ENCODE data around the gene GJA9.

The GJA9 gene

GRCh38 chr1:38888423-38889333 is 7.3 kb upstream of the GJA9 start:
- peaks cover 0 to 22% (median 17%) of the 10 kb centered on the region in 5 donors for H3K4me1 ChIP-seq (ENCODE audit: control insufficient read depth in 5 of 5, insufficient read depth in 5 of 5, low read length in 5 of 5)
- H3K4me3 ChIP-seq (ENCODE audit: low read depth in 1 of 5, low read length in 5 of 5) = no peak overlapping the region
- peak overlapping the region in 1 of 5 donors; percentile 46 for H3K9ac ChIP-seq (ENCODE audit: low read length in 5 of 5)
- no peaks in the 10 kb centered on the region for H3K9me3 ChIP-seq (ENCODE audit: control insufficient read depth in 5 of 5, low read length in 5 of 5)
- no peaks in the 10 kb centered on the region for H3K27me3 ChIP-seq (ENCODE audit: control insufficient read depth in 5 of 5, insufficient read depth in 4 of 5, low read length in 5 of 5)
- peak overlapping the region; percentile 35 for H3K27ac ChIP-seq (ENCODE audit: low read depth, low read length)
- peaks cover 0 to 3% (median 0%) of the 10 kb centered on the region in 5 donors for H3K36me3 ChIP-seq (ENCODE audit: control insufficient read depth in 5 of 5, insufficient read depth in 5 of 5, low read length in 5 of 5)

GRCh38 chr1:38885092-38885491 is 3.7 kb upstream of the GJA9 start:
- Histone ChIP-seq H3K27ac (ENCODE audit: low read depth, low read length) (no peak overlapping the region), H3K27me3 (ENCODE audit: control insufficient read depth in 5 of 5, insufficient read depth in 4 of 5, low read length in 5 of 5) (no peaks in the 10 kb centered on the region), H3K36me3 (ENCODE audit: control insufficient read depth in 5 of 5, insufficient read depth in 5 of 5, low read length in 5 of 5) (peaks cover 0 to 3% (median 0%) of the 10 kb centered on the region in 5 donors), H3K4me3 (ENCODE audit: low read depth in 1 of 5, low read length in 5 of 5) (no peak overlapping the region), H3K9me3 (ENCODE audit: control insufficient read depth in 5 of 5, low read length in 5 of 5) (no peaks in the 10 kb centered on the region), H3K9ac (ENCODE audit: low read length in 5 of 5) (no peak overlapping the region), H3K4me1 (ENCODE audit: control insufficient read depth in 5 of 5, insufficient read depth in 5 of 5, low read length in 5 of 5) (peaks cover 0 to 19% (median 14%) of the 10 kb centered on the region in 5 donors)

- Histone ChIP-seq H3K9ac (ENCODE audit: low read length in 5 of 5) (no peak overlapping the region), H3K9me3 (ENCODE audit: control insufficient read depth in 5 of 5, low read length in 5 of 5) (no peaks in the 10 kb centered on the region), H3K27ac (ENCODE audit: low read depth, low read length) (no peak overlapping the region), H3K4me1 (ENCODE audit: control insufficient read depth in 5 of 5, insufficient read depth in 5 of 5, low read length in 5 of 5) (peaks cover 5 to 30% (median 22%) of the 10 kb centered on the region in 5 donors), H3K36me3 (ENCODE audit: control insufficient read depth in 5 of 5, insufficient read depth in 5 of 5, low read length in 5 of 5) (no peaks in the 10 kb centered on the region), H3K27me3 (ENCODE audit: control insufficient read depth in 5 of 5, insufficient read depth in 4 of 5, low read length in 5 of 5) (no peaks in the 10 kb centered on the region), H3K4me3 (ENCODE audit: low read depth in 1 of 5, low read length in 5 of 5) (no peak overlapping the region)
Observed at GRCh38 chr1:38875811-38876210, 5.6 kb downstream of the GJA9 start.

- H3K4me1 ChIP-seq (ENCODE audit: control insufficient read depth in 5 of 5, insufficient read depth in 5 of 5, low read length in 5 of 5) = peaks cover 5 to 34% (median 26%) of the 10 kb centered on the region in 5 donors
- peak within 1 kb of the TSS; percentile 74 to 98 (median 88) for H3K4me3 ChIP-seq (ENCODE audit: low read depth in 1 of 5, low read length in 5 of 5)
- H3K27ac ChIP-seq (ENCODE audit: low read depth, low read length) = peak within 1 kb of the TSS; percentile 77
- H3K9ac ChIP-seq (ENCODE audit: low read length in 5 of 5) = peak within 1 kb of the TSS; percentile 44 to 86 (median 84)
- H3K27me3 ChIP-seq (ENCODE audit: control insufficient read depth in 5 of 5, insufficient read depth in 4 of 5, low read length in 5 of 5) = no peaks in the 10 kb centered on the region
- no peaks in the 10 kb centered on the region for H3K9me3 ChIP-seq (ENCODE audit: control insufficient read depth in 5 of 5, low read length in 5 of 5)
- H3K36me3 ChIP-seq (ENCODE audit: control insufficient read depth in 5 of 5, insufficient read depth in 5 of 5, low read length in 5 of 5) = no peaks in the 10 kb centered on the region
Observed at GRCh38 chr1:38873027-38873969, 8.1 kb downstream of the GJA9 start, which contains the start of gene MYCBP. Gene MYCBP, minus strand, starts transcription at chr1:38873348. Its CDS starts 43 bp downstream, at chr1:38873305.

- peak overlapping the region in 4 of 5 donors; percentile 71 to 86 (median 85) for H3K9ac ChIP-seq (ENCODE audit: low read length in 5 of 5)
- no peaks in the 10 kb centered on the region for H3K9me3 ChIP-seq (ENCODE audit: control insufficient read depth in 5 of 5, low read length in 5 of 5)
- no peaks in the 10 kb centered on the region for H3K27me3 ChIP-seq (ENCODE audit: control insufficient read depth in 5 of 5, insufficient read depth in 4 of 5, low read length in 5 of 5)
- H3K36me3 ChIP-seq (ENCODE audit: control insufficient read depth in 5 of 5, insufficient read depth in 5 of 5, low read length in 5 of 5) = no peaks in the 10 kb centered on the region
- H3K4me1 ChIP-seq (ENCODE audit: control insufficient read depth in 5 of 5, insufficient read depth in 5 of 5, low read length in 5 of 5) = peaks cover 5 to 37% (median 33%) of the 10 kb centered on the region in 5 donors
- H3K4me3 ChIP-seq (ENCODE audit: low read depth in 1 of 5, low read length in 5 of 5) = peak overlapping the region; percentile 69 to 96 (median 86)
- peak overlapping the region; percentile 77 for H3K27ac ChIP-seq (ENCODE audit: low read depth, low read length)
Observed at GRCh38 chr1:38872401-38873026, 8.9 kb downstream of the GJA9 start.

- Histone ChIP-seq H3K9ac (ENCODE audit: low read length in 5 of 5) (no peak overlapping the region), H3K27me3 (ENCODE audit: control insufficient read depth in 5 of 5, insufficient read depth in 4 of 5, low read length in 5 of 5) (no peaks in the 10 kb centered on the region), H3K27ac (ENCODE audit: low read depth, low read length) (no peak overlapping the region), H3K9me3 (ENCODE audit: control insufficient read depth in 5 of 5, low read length in 5 of 5) (no peaks in the 10 kb centered on the region), H3K4me3 (ENCODE audit: low read depth in 1 of 5, low read length in 5 of 5) (no peak overlapping the region), H3K4me1 (ENCODE audit: control insufficient read depth in 5 of 5, insufficient read depth in 5 of 5, low read length in 5 of 5) (peaks cover 5 to 38% (median 35%) of the 10 kb centered on the region in 5 donors), H3K36me3 (ENCODE audit: control insufficient read depth in 5 of 5, insufficient read depth in 5 of 5, low read length in 5 of 5) (no peaks in the 10 kb centered on the region)
Observed at GRCh38 chr1:38870996-38871395, 10.4 kb downstream of the GJA9 start.

GRCh38 chr1:38867208-38867607 is 14.2 kb downstream of the GJA9 start:
- no peaks in the 10 kb centered on the region for H3K27me3 ChIP-seq (ENCODE audit: control insufficient read depth in 5 of 5, insufficient read depth in 4 of 5, low read length in 5 of 5)
- H3K4me1 ChIP-seq (ENCODE audit: control insufficient read depth in 5 of 5, insufficient read depth in 5 of 5, low read length in 5 of 5) = peaks cover 4 to 50% (median 36%) of the 10 kb centered on the region in 5 donors
- H3K9ac ChIP-seq (ENCODE audit: low read length in 5 of 5) = no peak overlapping the region
- peaks cover 0 to 6% (median 0%) of the 10 kb centered on the region in 5 donors for H3K36me3 ChIP-seq (ENCODE audit: control insufficient read depth in 5 of 5, insufficient read depth in 5 of 5, low read length in 5 of 5)
- H3K9me3 ChIP-seq (ENCODE audit: control insufficient read depth in 5 of 5, low read length in 5 of 5) = no peaks in the 10 kb centered on the region
- H3K4me3 ChIP-seq (ENCODE audit: low read depth in 1 of 5, low read length in 5 of 5) = no peak overlapping the region
- H3K27ac ChIP-seq (ENCODE audit: low read depth, low read length) = no peak overlapping the region

- peaks cover 4 to 61% (median 45%) of the 10 kb centered on the region in 5 donors for H3K4me1 ChIP-seq (ENCODE audit: control insufficient read depth in 5 of 5, insufficient read depth in 5 of 5, low read length in 5 of 5)
- H3K27ac ChIP-seq (ENCODE audit: low read depth, low read length) = peak overlapping the region; percentile 93
- H3K27me3 ChIP-seq (ENCODE audit: control insufficient read depth in 5 of 5, insufficient read depth in 4 of 5, low read length in 5 of 5) = no peaks in the 10 kb centered on the region
- no peaks in the 10 kb centered on the region for H3K9me3 ChIP-seq (ENCODE audit: control insufficient read depth in 5 of 5, low read length in 5 of 5)
- H3K9ac ChIP-seq (ENCODE audit: low read length in 5 of 5) = no peak overlapping the region
- H3K4me3 ChIP-seq (ENCODE audit: low read depth in 1 of 5, low read length in 5 of 5) = no peak overlapping the region
- H3K36me3 ChIP-seq (ENCODE audit: control insufficient read depth in 5 of 5, insufficient read depth in 5 of 5, low read length in 5 of 5) = peaks cover 0 to 6% (median 0%) of the 10 kb centered on the region in 5 donors
Observed at GRCh38 chr1:38865112-38865715, 16.2 kb downstream of the GJA9 start.

- H3K4me1 ChIP-seq (ENCODE audit: control insufficient read depth in 5 of 5, insufficient read depth in 5 of 5, low read length in 5 of 5) = peaks cover 9 to 80% (median 69%) of the 10 kb centered on the region in 5 donors
- H3K27ac ChIP-seq (ENCODE audit: low read depth, low read length) = peak overlapping the region; percentile 91
- no peaks in the 10 kb centered on the region for H3K27me3 ChIP-seq (ENCODE audit: control insufficient read depth in 5 of 5, insufficient read depth in 4 of 5, low read length in 5 of 5)
- no peaks in the 10 kb centered on the region for H3K9me3 ChIP-seq (ENCODE audit: control insufficient read depth in 5 of 5, low read length in 5 of 5)
- peaks cover 8 to 16% (median 9%) of the 10 kb centered on the region in 5 donors for H3K36me3 ChIP-seq (ENCODE audit: control insufficient read depth in 5 of 5, insufficient read depth in 5 of 5, low read length in 5 of 5)
- H3K4me3 ChIP-seq (ENCODE audit: low read depth in 1 of 5, low read length in 5 of 5) = peak overlapping the region; percentile 66 to 100 (median 94)
- H3K9ac ChIP-seq (ENCODE audit: low read length in 5 of 5) = peak overlapping the region; percentile 77 to 98 (median 87)
Observed at GRCh38 chr1:38860454-38860795, 21.0 kb downstream of the GJA9 start.
